Measurements from ENCODE around the gene FAM222A.

FAM222A gene

GRCh38 chr12:109738209-109738608 lies 24.6 kb downstream of the FAM222A start:
- Histone ChIP-seq H3K4me3 (no peak overlapping the region), H3K9ac (ENCODE audit: insufficient read length) (no peak overlapping the region), H3K36me3 (ENCODE audit: insufficient read depth, low read length) (no peaks in the 10 kb centered on the region), H3K27ac (no peak overlapping the region), H3K9me3 (ENCODE audit: low read depth, low read length) (no peaks in the 10 kb centered on the region)
- DNase-seq (ENCODE audit: low read depth, low spot score) = no peak
- TF ChIP-seq FOXP2 (optimal IDR thresholded peaks at IDR 0.05; ENCODE audit: control extremely low read depth, extremely low read length, insufficient read depth) (no peak), EZH2 (IDR thresholded peaks at IDR 0.05) (no peak), POLR2AphosphoS5 (IDR thresholded peaks at IDR 0.05; ENCODE audit: borderline replicate concordance, low read depth, low read length) (no peak)

GRCh38 chr12:109738878-109739665 lies 25.4 kb downstream of the FAM222A start:
- DNase-seq (ENCODE audit: low read depth, low spot score) = no peak
- Histone ChIP-seq H3K9me3 (ENCODE audit: low read depth, low read length) (no peaks in the 10 kb centered on the region), H3K27ac (no peak overlapping the region), H3K9ac (ENCODE audit: insufficient read length) (no peak overlapping the region), H3K4me3 (no peak overlapping the region), H3K36me3 (ENCODE audit: insufficient read depth, low read length) (no peaks in the 10 kb centered on the region)
- TF ChIP-seq POLR2AphosphoS5 (IDR thresholded peaks at IDR 0.05; ENCODE audit: borderline replicate concordance, low read depth, low read length) = no peak
- no peak for TF ChIP-seq FOXP2 (optimal IDR thresholded peaks at IDR 0.05; ENCODE audit: control extremely low read depth, extremely low read length, insufficient read depth)
- TF ChIP-seq EZH2 (IDR thresholded peaks at IDR 0.05) = no peak

- H3K36me3 ChIP-seq (ENCODE audit: insufficient read depth, low read length) = no peaks in the 10 kb centered on the region
- H3K9ac ChIP-seq (ENCODE audit: insufficient read length) = no peak overlapping the region
- no peak overlapping the region for H3K27ac ChIP-seq
- TF ChIP-seq FOXP2 (optimal IDR thresholded peaks at IDR 0.05; ENCODE audit: control extremely low read depth, extremely low read length, insufficient read depth) (no peak), EZH2 (IDR thresholded peaks at IDR 0.05) (no peak), POLR2AphosphoS5 (IDR thresholded peaks at IDR 0.05; ENCODE audit: borderline replicate concordance, low read depth, low read length) (no peak)
- H3K9me3 ChIP-seq (ENCODE audit: low read depth, low read length) = no peaks in the 10 kb centered on the region
- no peak for DNase-seq (ENCODE audit: low read depth, low spot score)
- no peak overlapping the region for H3K4me3 ChIP-seq
Observed at GRCh38 chr12:109739747-109740693, 26.4 kb downstream of the FAM222A start.

- TF ChIP-seq POLR2AphosphoS5 (IDR thresholded peaks at IDR 0.05; ENCODE audit: borderline replicate concordance, low read depth, low read length) (no peak), FOXP2 (optimal IDR thresholded peaks at IDR 0.05; ENCODE audit: control extremely low read depth, extremely low read length, insufficient read depth) (no peak), EZH2 (IDR thresholded peaks at IDR 0.05) (no peak)
- Histone ChIP-seq H3K9me3 (ENCODE audit: low read depth, low read length) (no peaks in the 10 kb centered on the region), H3K27ac (no peak overlapping the region), H3K4me3 (no peak overlapping the region), H3K36me3 (ENCODE audit: insufficient read depth, low read length) (no peaks in the 10 kb centered on the region), H3K9ac (ENCODE audit: insufficient read length) (no peak overlapping the region)
- no peak for DNase-seq (ENCODE audit: low read depth, low spot score)
Observed at GRCh38 chr12:109740694-109741245, 27.1 kb downstream of the FAM222A start.

GRCh38 chr12:109741286-109741969 lies 27.8 kb downstream of the FAM222A start:
- no peak for TF ChIP-seq FOXP2 (optimal IDR thresholded peaks at IDR 0.05; ENCODE audit: control extremely low read depth, extremely low read length, insufficient read depth)
- TF ChIP-seq POLR2AphosphoS5 (IDR thresholded peaks at IDR 0.05; ENCODE audit: borderline replicate concordance, low read depth, low read length) = no peak
- DNase-seq (ENCODE audit: low read depth, low spot score) = no peak
- H3K4me3 ChIP-seq = no peak overlapping the region
- H3K9ac ChIP-seq (ENCODE audit: insufficient read length) = no peak overlapping the region
- H3K36me3 ChIP-seq (ENCODE audit: insufficient read depth, low read length) = no peaks in the 10 kb centered on the region
- no peak overlapping the region for H3K27ac ChIP-seq
- no peaks in the 10 kb centered on the region for H3K9me3 ChIP-seq (ENCODE audit: low read depth, low read length)

GRCh38 chr12:109741970-109742703 lies 28.5 kb downstream of the FAM222A start:
- TF ChIP-seq EZH2 (IDR thresholded peaks at IDR 0.05) (no peak), FOXP2 (optimal IDR thresholded peaks at IDR 0.05; ENCODE audit: control extremely low read depth, extremely low read length, insufficient read depth) (no peak), POLR2AphosphoS5 (IDR thresholded peaks at IDR 0.05; ENCODE audit: borderline replicate concordance, low read depth, low read length) (no peak)
- H3K36me3 ChIP-seq (ENCODE audit: insufficient read depth, low read length) = no peaks in the 10 kb centered on the region

GRCh38 chr12:109743076-109743910 lies 29.7 kb downstream of the FAM222A start:
- Histone ChIP-seq H3K4me3 (no peak overlapping the region), H3K9me3 (ENCODE audit: low read depth, low read length) (no peaks in the 10 kb centered on the region), H3K9ac (ENCODE audit: insufficient read length) (no peak overlapping the region), H3K36me3 (ENCODE audit: insufficient read depth, low read length) (no peaks in the 10 kb centered on the region), H3K27ac (no peak overlapping the region)
- no peak for DNase-seq (ENCODE audit: low read depth, low spot score)
- TF ChIP-seq FOXP2 (optimal IDR thresholded peaks at IDR 0.05; ENCODE audit: control extremely low read depth, extremely low read length, insufficient read depth) (no peak), EZH2 (IDR thresholded peaks at IDR 0.05) (no peak), POLR2AphosphoS5 (IDR thresholded peaks at IDR 0.05; ENCODE audit: borderline replicate concordance, low read depth, low read length) (no peak)

More at GRCh38 chr12:109741970-109742703, 28.5 kb downstream of the FAM222A start:
- Histone ChIP-seq H3K9me3 (ENCODE audit: low read depth, low read length) (no peaks in the 10 kb centered on the region), H3K27ac (no peak overlapping the region), H3K9ac (ENCODE audit: insufficient read length) (no peak overlapping the region), H3K4me3 (no peak overlapping the region)
- DNase-seq (ENCODE audit: low read depth, low spot score) = no peak
